Anterior cingulate cortex (tissue), 58 donors: Measurements from ENCODE around the gene UNC13A.
"Not testable (repeated sequence)": the region's sequence is repeated elsewhere in the genome, so short reads cannot be mapped to it uniquely, and the experiment has no call there.

Experiments
- DNase-seq, 58 donors: peaks; one replicate each; lab custom pipeline; 2025; lab: John Stamatoyannopoulos, UW

The UNC13A gene

GRCh38 chr19:17607936-17608335 is 80.2 kb downstream of the UNC13A start:
- DNase-seq, result no peak

- no peak for DNase-seq
Measured at GRCh38 chr19:17606590-17607185, 81.5 kb downstream of the UNC13A start.

GRCh38 chr19:17605761-17606589 is 82.2 kb downstream of the UNC13A start:
- peak in 54 of 58 donors; percentile 3 to 81 (median 52) for DNase-seq

GRCh38 chr19:17605117-17605516 is 83.0 kb downstream of the UNC13A start:
- DNase-seq, result no peak

- DNase-seq, result no peak
Measured at GRCh38 chr19:17604372-17605025, 83.7 kb downstream of the UNC13A start.

GRCh38 chr19:17602872-17603510 is 85.2 kb downstream of the UNC13A start:
- no peak for DNase-seq

GRCh38 chr19:17602217-17602616 is 85.9 kb downstream of the UNC13A start:
- no peak for DNase-seq

GRCh38 chr19:17601683-17602082 is 86.5 kb downstream of the UNC13A start:
- no peak for DNase-seq

GRCh38 chr19:17599780-17600179 is 88.4 kb downstream of the UNC13A start:
- no peak for DNase-seq

- DNase-seq, result no peak
Measured at GRCh38 chr19:17598953-17599352, 89.2 kb downstream of the UNC13A start.

GRCh38 chr19:17598063-17598462 is 90.1 kb downstream of the UNC13A start:
- not testable (repeated sequence) for DNase-seq

GRCh38 chr19:17594296-17594695 is 93.9 kb downstream of the UNC13A start:
- DNase-seq, result not testable (repeated sequence)

- no peak for DNase-seq
Measured at GRCh38 chr19:17590866-17591265, 97.3 kb downstream of the UNC13A start.

GRCh38 chr19:17585395-17585794 is 102.8 kb downstream of the UNC13A start:
- not testable (repeated sequence) for DNase-seq

GRCh38 chr19:17584132-17584531 is 104.0 kb downstream of the UNC13A start:
- no peak for DNase-seq

- no peak for DNase-seq
Measured at GRCh38 chr19:17582613-17583012, 105.5 kb downstream of the UNC13A start.

- DNase-seq, result no peak
Measured at GRCh38 chr19:17581211-17581874, 106.8 kb downstream of the UNC13A start.

- DNase-seq, result no peak
Measured at GRCh38 chr19:17580470-17581144, 107.5 kb downstream of the UNC13A start.

- DNase-seq, result peak in 1 of 58 donors; percentile 16
Measured at GRCh38 chr19:17579661-17580244, 108.4 kb downstream of the UNC13A start.
